EH (cell line): ENCODE measurements around the gene LSMEM2.
"Not testable (repeated sequence)": the region's sequence is repeated elsewhere in the genome, so short reads cannot be mapped to it uniquely, and the experiment has no call there.

Source experiments
- DNase-seq: peaks from one replicate; pipeline ENCODE4 v3.0.0-alpha.2; 2015; ENCODE audit warnings: low read depth

The LSMEM2 gene

GRCh38 chr3:50264964-50265485 lies 13.9 kb upstream of the LSMEM2 start:
- DNase-seq = no peak

- no peak for DNase-seq
Measured at GRCh38 chr3:50265571-50265970, 13.3 kb upstream of the LSMEM2 start.

GRCh38 chr3:50266017-50266416 lies 12.9 kb upstream of the LSMEM2 start:
- DNase-seq = peak; percentile 47

GRCh38 chr3:50266836-50267235 lies 12.1 kb upstream of the LSMEM2 start:
- DNase-seq = no peak

- DNase-seq = peak; percentile 56
Measured at GRCh38 chr3:50267280-50267913, 11.5 kb upstream of the LSMEM2 start.

GRCh38 chr3:50268276-50268675 lies 10.6 kb upstream of the LSMEM2 start:
- DNase-seq = no peak

- DNase-seq = peak; percentile 89
Measured at GRCh38 chr3:50268703-50269451, 10.0 kb upstream of the LSMEM2 start, which contains the start of gene SEMA3B. SEMA3B (plus strand) TSS chr3:50269147; CDS start chr3:50269241, 94 bp downstream.

GRCh38 chr3:50269460-50269859 lies 9.4 kb upstream of the LSMEM2 start:
- DNase-seq = no peak

GRCh38 chr3:50269977-50270413 lies 8.9 kb upstream of the LSMEM2 start:
- peak; percentile 81 for DNase-seq

- DNase-seq = peak; percentile 39
Measured at GRCh38 chr3:50270422-50271224, 8.3 kb upstream of the LSMEM2 start.

GRCh38 chr3:50271314-50271936 lies 7.5 kb upstream of the LSMEM2 start:
- no peak for DNase-seq

GRCh38 chr3:50272538-50272910 lies 6.4 kb upstream of the LSMEM2 start:
- DNase-seq = not testable (repeated sequence)

GRCh38 chr3:50272911-50273688 lies 5.8 kb upstream of the LSMEM2 start:
- peak; percentile 74 for DNase-seq

GRCh38 chr3:50273689-50274065 lies 5.2 kb upstream of the LSMEM2 start:
- DNase-seq = no peak

GRCh38 chr3:50274371-50275104 lies 4.3 kb upstream of the LSMEM2 start:
- DNase-seq = peak; percentile 53

- DNase-seq = no peak
Measured at GRCh38 chr3:50275141-50275995, 3.5 kb upstream of the LSMEM2 start.

GRCh38 chr3:50275996-50276761 lies 2.7 kb upstream of the LSMEM2 start:
- DNase-seq = no peak

- no peak for DNase-seq
Measured at GRCh38 chr3:50276762-50277101, 2.2 kb upstream of the LSMEM2 start.
